ACC112 (cell line): ENCODE measurements around the gene CPA5.
"Not testable (repeated sequence)": the region's sequence is repeated elsewhere in the genome, so short reads cannot be mapped to it uniquely, and the experiment has no call there.

Experiments
- H2AFZ ChIP-seq: fragments of 200-600 bp; sonication (generic); one replicate; pipeline ENCODE4 v1.6.0; 2017; ENCODE audit warnings: antibody characterized with exemption, low read length; ENCODE audit not compliant: unreplicated experiment
- H3K27ac ChIP-seq: fragments of 200-600 bp; sonication (generic); 2 replicates; pipeline ENCODE4 v1.5.1; 2014; ENCODE audit warnings: low read depth, mild to moderate bottlenecking, antibody characterized with exemption, low read length, moderate library complexity
- H3K27me3 ChIP-seq: fragments of 200-600 bp; sonication (generic); 2 replicates; pipeline ENCODE4 v1.6.1; 2014; ENCODE audit warnings: mild to moderate bottlenecking, antibody characterized with exemption, low read length, moderate library complexity, mixed read lengths; ENCODE audit not compliant: insufficient read depth
- H3K36me3 ChIP-seq: fragments of 200-600 bp; sonication (generic); 2 replicates; pipeline ENCODE4 v1.6.1; 2016; ENCODE audit warnings: mild to moderate bottlenecking, antibody characterized with exemption, low read length, moderate library complexity, mixed read lengths; ENCODE audit not compliant: insufficient read depth
- H3K4me1 ChIP-seq: fragments of 200-600 bp; sonication (generic); one replicate; pipeline ENCODE4 v1.6.1; 2016; ENCODE audit warnings: low read length, mixed read lengths; ENCODE audit not compliant: insufficient read depth, unreplicated experiment, control insufficient read depth
- H3K4me3 ChIP-seq: fragments of 200-600 bp; sonication (generic); 2 replicates; pipeline ENCODE4 v1.5.1; 2014; ENCODE audit warnings: mild to moderate bottlenecking, low read depth, low read length
- H3K79me2 ChIP-seq: fragments of 200-600 bp; sonication (generic); one replicate; pipeline ENCODE4 v1.6.0; 2016; ENCODE audit warnings: low read length; ENCODE audit not compliant: control insufficient read depth, unreplicated experiment, insufficient read depth

CPA5 gene

GRCh38 chr7:130303982-130304381 lies 40.6 kb upstream of the CPA5 start:
- Histone ChIP-seq H3K4me1 (no peaks in the 10 kb centered on the region), H3K4me3 (no peak overlapping the region), H3K36me3 (peaks cover 10% of the 10 kb centered on the region; the same call in 1 of the 2 replicates), H2AFZ (no peak overlapping the region), H3K79me2 (no peaks in the 10 kb centered on the region), H3K27ac (no peak overlapping the region), H3K27me3 (no peaks in the 10 kb centered on the region)

GRCh38 chr7:130304878-130305277 lies 39.7 kb upstream of the CPA5 start:
- Histone ChIP-seq H3K4me1 (no peaks in the 10 kb centered on the region), H3K4me3 (no peak overlapping the region), H3K27me3 (no peaks in the 10 kb centered on the region), H3K36me3 (peaks cover 10% of the 10 kb centered on the region; the same call in 1 of the 2 replicates), H3K79me2 (no peaks in the 10 kb centered on the region), H2AFZ (no peak overlapping the region), H3K27ac (no peak overlapping the region)

- H3K4me3 ChIP-seq = no peak overlapping the region
- no peaks in the 10 kb centered on the region for H3K4me1 ChIP-seq
- no peak overlapping the region for H2AFZ ChIP-seq
- peaks cover 10% of the 10 kb centered on the region; the same call in 1 of the 2 replicates for H3K36me3 ChIP-seq
- H3K27ac ChIP-seq = no peak overlapping the region
- no peaks in the 10 kb centered on the region for H3K27me3 ChIP-seq
- no peaks in the 10 kb centered on the region for H3K79me2 ChIP-seq
Observed at GRCh38 chr7:130305433-130306042, 39.1 kb upstream of the CPA5 start.

GRCh38 chr7:130309986-130310385 lies 34.6 kb upstream of the CPA5 start:
- Histone ChIP-seq H3K4me1 (no peaks in the 10 kb centered on the region), H3K79me2 (no peaks in the 10 kb centered on the region), H3K27me3 (no peaks in the 10 kb centered on the region), H2AFZ (no peak overlapping the region), H3K4me3 (no peak overlapping the region), H3K36me3 (peaks cover 6% of the 10 kb centered on the region; the same call in 1 of the 2 replicates), H3K27ac (no peak overlapping the region)

- no peak overlapping the region for H3K27ac ChIP-seq
- no peak overlapping the region for H3K4me3 ChIP-seq
- no peaks in the 10 kb centered on the region for H3K79me2 ChIP-seq
- no peaks in the 10 kb centered on the region for H3K4me1 ChIP-seq
- peaks cover 2% of the 10 kb centered on the region; the same call in 1 of the 2 replicates for H3K36me3 ChIP-seq
- no peak overlapping the region for H2AFZ ChIP-seq
- no peaks in the 10 kb centered on the region for H3K27me3 ChIP-seq
Observed at GRCh38 chr7:130314305-130314704, 30.3 kb upstream of the CPA5 start.

- H3K27me3 ChIP-seq = no peaks in the 10 kb centered on the region
- H3K4me1 ChIP-seq = no peaks in the 10 kb centered on the region
- no peak overlapping the region for H3K27ac ChIP-seq
- no peaks in the 10 kb centered on the region; the same call in 1 of the 2 replicates for H3K36me3 ChIP-seq
- no peak overlapping the region for H3K4me3 ChIP-seq
- no peak overlapping the region for H2AFZ ChIP-seq
- H3K79me2 ChIP-seq = no peaks in the 10 kb centered on the region
Observed at GRCh38 chr7:130319541-130319940, 25.1 kb upstream of the CPA5 start.

- H3K27ac ChIP-seq, H3K79me2 ChIP-seq, H3K36me3 ChIP-seq, H3K4me3 ChIP-seq, H2AFZ ChIP-seq, H3K27me3 ChIP-seq, H3K4me1 ChIP-seq: not testable (repeated sequence)
Observed at GRCh38 chr7:130321542-130322229, 22.9 kb upstream of the CPA5 start.

- H3K27me3 ChIP-seq = no peaks in the 10 kb centered on the region
- no peak overlapping the region for H3K4me3 ChIP-seq
- no peaks in the 10 kb centered on the region for H3K4me1 ChIP-seq
- no peaks in the 10 kb centered on the region for H3K79me2 ChIP-seq
- no peak overlapping the region for H2AFZ ChIP-seq
- H3K36me3 ChIP-seq = no peaks in the 10 kb centered on the region; the same call in 1 of the 2 replicates
- no peak overlapping the region for H3K27ac ChIP-seq
Observed at GRCh38 chr7:130322615-130323014, 22.0 kb upstream of the CPA5 start.

- Histone ChIP-seq H3K79me2 (no peaks in the 10 kb centered on the region), H3K4me3 (no peak overlapping the region), H3K27me3 (no peaks in the 10 kb centered on the region), H3K4me1 (no peaks in the 10 kb centered on the region), H3K27ac (no peak overlapping the region), H2AFZ (no peak overlapping the region), H3K36me3 (no peaks in the 10 kb centered on the region)
Observed at GRCh38 chr7:130324306-130324943, 20.2 kb upstream of the CPA5 start.

GRCh38 chr7:130329681-130330080 lies 14.9 kb upstream of the CPA5 start:
- H3K4me1 ChIP-seq = peaks cover 8% of the 10 kb centered on the region
- H3K4me3 ChIP-seq = no peak overlapping the region
- no peaks in the 10 kb centered on the region for H3K27me3 ChIP-seq
- H3K79me2 ChIP-seq = no peaks in the 10 kb centered on the region
- no peaks in the 10 kb centered on the region for H3K36me3 ChIP-seq
- no peak overlapping the region for H2AFZ ChIP-seq
- no peak overlapping the region for H3K27ac ChIP-seq
